Endodermal cell (in vitro differentiated cells): Measurements from ENCODE around the gene ETV6. TPM values are rescaled to one million over a fixed set of nuclear protein-coding genes. Genes with fewer than 3 reads are reported as not detected.

Source experiments
- DNase-seq: peaks from one replicate; pipeline ENCODE4 v3.0.0-alpha.2; 2017
- H3K27ac ChIP-seq: 2 replicates; pipeline ENCODE4 v1.5.1; 2013; ENCODE audit warnings: mild to moderate bottlenecking, low read depth, low read length, moderate library complexity
- H3K27me3 ChIP-seq: 2 replicates; pipeline ENCODE4 v1.6.1; 2013; ENCODE audit warnings: mild to moderate bottlenecking, low read length, moderate library complexity; ENCODE audit not compliant: insufficient read depth, control insufficient read depth, poor library complexity, severe bottlenecking
- H3K36me3 ChIP-seq: 2 replicates; pipeline ENCODE4 v1.7.0; 2013; ENCODE audit warnings: mild to moderate bottlenecking, low read length, moderate library complexity; ENCODE audit not compliant: control insufficient read depth, insufficient read depth
- H3K4me1 ChIP-seq: one replicate; pipeline ENCODE4 v1.7.0; 2013; ENCODE audit warnings: low read length; ENCODE audit not compliant: control insufficient read depth, insufficient read depth
- H3K4me3 ChIP-seq: 2 replicates; pipeline ENCODE4 v1.5.1; 2013; ENCODE audit warnings: mild to moderate bottlenecking, low read length, moderate library complexity
- H3K9ac ChIP-seq: 2 replicates; pipeline ENCODE4 v1.6.1; 2013; ENCODE audit warnings: mild to moderate bottlenecking, low read length, moderate library complexity; ENCODE audit not compliant: poor library complexity, severe bottlenecking; ENCODE audit errors: extremely low read depth
- H3K9me3 ChIP-seq: 2 replicates; pipeline ENCODE4 v1.6.1; 2013; ENCODE audit warnings: mild to moderate bottlenecking, low read length, moderate library complexity; ENCODE audit not compliant: control insufficient read depth
- H3K27ac Mint-ChIP-seq: 2 replicates; pipeline ENCODE4 v1.8.0; 2020; ENCODE audit warnings: mixed read lengths
- H3K27me3 Mint-ChIP-seq: 2 replicates; pipeline ENCODE4 v1.8.0; 2021; ENCODE audit warnings: mild to moderate bottlenecking, mixed read lengths; ENCODE audit not compliant: insufficient read depth
- H3K36me3 Mint-ChIP-seq: 2 replicates; pipeline ENCODE4 v1.8.0; 2020; ENCODE audit warnings: low read depth, mixed read lengths
- H3K4me1 Mint-ChIP-seq: 2 replicates; pipeline ENCODE4 v1.8.0; 2020; ENCODE audit warnings: mixed read lengths
- H3K4me3 Mint-ChIP-seq: 2 replicates; pipeline ENCODE4 v1.8.0; 2020; ENCODE audit warnings: mild to moderate bottlenecking, moderate library complexity, mixed read lengths
- H3K9me3 Mint-ChIP-seq: 2 replicates; pipeline ENCODE4 v1.8.0; 2020; ENCODE audit warnings: mild to moderate bottlenecking, mixed read lengths
- WGBS, 2 experiments: methylation state at CpG; one replicate each; pipeline versions ENCODE4 v1.1.5 to v1.1.7; 2013; ENCODE audit warnings: missing lambda C conversion rate in 2 of 2, mixed read lengths in 1 of 2; ENCODE audit not compliant: insufficient coverage in 1 of 2, insufficient read length in 1 of 2; 5-methylcytosine and 5-hydroxymethylcytosine counted together
- total RNA-seq, 2 donors: library from RNA; stranded (reverse); fragmentation: NEBNext Ultra II Directional in 1 of 2; extraction: Animal tissue kit (Norgen Biotek cat#: 25700) in 1 of 2; gene quantifications; 2 replicates in 1 of 2; 3 replicates in 1 of 2; pipeline ENCODE4 v1.2.1, GENCODE V29; 2021
- TF ChIP-seq, protein P1 (sequence below): fragments of 200-600 bp; sonication (generic); conservative IDR thresholded peaks from 2 replicates; pipeline ENCODE4 v1.5.0; 2021; ENCODE audit warnings: antibody characterized with exemption, mild to moderate bottlenecking

The ETV6 gene
- total RNA-seq, 2 donors from 2014 or later = 9.3 to 22.1 TPM

DNA sequence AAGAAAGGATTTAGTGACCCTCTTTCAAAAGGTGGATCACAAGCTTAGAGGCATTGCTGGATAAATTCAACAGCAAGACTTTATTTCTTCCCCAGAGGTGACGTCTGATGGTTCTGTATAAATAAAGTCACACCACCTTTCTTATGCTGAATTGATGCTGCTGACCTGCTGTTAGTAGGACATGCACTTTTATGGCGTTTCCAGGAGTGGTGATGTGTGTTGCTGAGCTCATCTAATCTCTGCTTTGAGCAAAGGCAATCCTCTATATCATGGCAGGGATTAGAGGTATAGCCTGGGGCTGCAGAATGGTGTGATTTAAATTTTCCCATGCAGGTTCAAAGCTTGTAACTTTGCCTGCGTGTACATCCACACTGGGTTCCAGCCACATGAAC lies 94.9 kb downstream of the ETV6 start:
- Histone ChIP-seq H3K9ac (no peak overlapping the region), H3K9me3 (no peaks in the 10 kb centered on the region), H3K4me1 (peaks cover 8% of the 10 kb centered on the region), H3K4me3 (no peak overlapping the region), H3K27ac (no peak overlapping the region), H3K27me3 (no peaks in the 10 kb centered on the region), H3K36me3 (no peaks in the 10 kb centered on the region)
- no peaks in the 10 kb centered on the region for H3K36me3 Mint-ChIP-seq
- peaks cover 38% of the 10 kb centered on the region for H3K4me1 Mint-ChIP-seq
- H3K9me3 Mint-ChIP-seq = no peaks in the 10 kb centered on the region
- H3K4me3 Mint-ChIP-seq = no peak overlapping the region
- 88 to 100% methylated on average over 2 to 3 of the region's 3 CpGs for WGBS, 2 experiments
- peaks cover 2% of the 10 kb centered on the region for H3K27me3 Mint-ChIP-seq
- TF ChIP-seq, protein P1, sequence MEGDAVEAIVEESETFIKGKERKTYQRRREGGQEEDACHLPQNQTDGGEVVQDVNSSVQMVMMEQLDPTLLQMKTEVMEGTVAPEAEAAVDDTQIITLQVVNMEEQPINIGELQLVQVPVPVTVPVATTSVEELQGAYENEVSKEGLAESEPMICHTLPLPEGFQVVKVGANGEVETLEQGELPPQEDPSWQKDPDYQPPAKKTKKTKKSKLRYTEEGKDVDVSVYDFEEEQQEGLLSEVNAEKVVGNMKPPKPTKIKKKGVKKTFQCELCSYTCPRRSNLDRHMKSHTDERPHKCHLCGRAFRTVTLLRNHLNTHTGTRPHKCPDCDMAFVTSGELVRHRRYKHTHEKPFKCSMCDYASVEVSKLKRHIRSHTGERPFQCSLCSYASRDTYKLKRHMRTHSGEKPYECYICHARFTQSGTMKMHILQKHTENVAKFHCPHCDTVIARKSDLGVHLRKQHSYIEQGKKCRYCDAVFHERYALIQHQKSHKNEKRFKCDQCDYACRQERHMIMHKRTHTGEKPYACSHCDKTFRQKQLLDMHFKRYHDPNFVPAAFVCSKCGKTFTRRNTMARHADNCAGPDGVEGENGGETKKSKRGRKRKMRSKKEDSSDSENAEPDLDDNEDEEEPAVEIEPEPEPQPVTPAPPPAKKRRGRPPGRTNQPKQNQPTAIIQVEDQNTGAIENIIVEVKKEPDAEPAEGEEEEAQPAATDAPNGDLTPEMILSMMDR = no peak
- no peak overlapping the region for H3K27ac Mint-ChIP-seq
- DNase-seq = no peak

DNA sequence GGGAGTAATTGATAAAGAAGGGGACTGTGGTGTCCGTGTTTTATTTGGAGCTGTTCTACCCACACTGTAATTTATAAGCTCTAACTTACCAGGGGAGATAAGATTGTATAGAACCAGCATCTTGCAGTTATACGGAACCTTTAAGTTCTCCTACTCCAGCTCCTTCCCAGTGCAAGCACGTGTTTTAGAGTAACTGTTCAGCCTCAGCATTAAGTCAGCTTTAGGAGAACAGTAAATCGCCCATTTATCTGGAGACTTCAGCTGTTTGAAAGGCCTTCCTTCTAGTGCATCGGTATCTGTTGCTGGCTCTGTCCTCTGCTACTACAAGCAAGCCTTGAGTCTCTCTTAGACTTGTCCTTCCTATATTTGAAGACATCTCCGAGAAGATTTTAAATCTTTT lies 95.6 kb downstream of the ETV6 start:
- no peaks in the 10 kb centered on the region for H3K36me3 ChIP-seq

DNA sequence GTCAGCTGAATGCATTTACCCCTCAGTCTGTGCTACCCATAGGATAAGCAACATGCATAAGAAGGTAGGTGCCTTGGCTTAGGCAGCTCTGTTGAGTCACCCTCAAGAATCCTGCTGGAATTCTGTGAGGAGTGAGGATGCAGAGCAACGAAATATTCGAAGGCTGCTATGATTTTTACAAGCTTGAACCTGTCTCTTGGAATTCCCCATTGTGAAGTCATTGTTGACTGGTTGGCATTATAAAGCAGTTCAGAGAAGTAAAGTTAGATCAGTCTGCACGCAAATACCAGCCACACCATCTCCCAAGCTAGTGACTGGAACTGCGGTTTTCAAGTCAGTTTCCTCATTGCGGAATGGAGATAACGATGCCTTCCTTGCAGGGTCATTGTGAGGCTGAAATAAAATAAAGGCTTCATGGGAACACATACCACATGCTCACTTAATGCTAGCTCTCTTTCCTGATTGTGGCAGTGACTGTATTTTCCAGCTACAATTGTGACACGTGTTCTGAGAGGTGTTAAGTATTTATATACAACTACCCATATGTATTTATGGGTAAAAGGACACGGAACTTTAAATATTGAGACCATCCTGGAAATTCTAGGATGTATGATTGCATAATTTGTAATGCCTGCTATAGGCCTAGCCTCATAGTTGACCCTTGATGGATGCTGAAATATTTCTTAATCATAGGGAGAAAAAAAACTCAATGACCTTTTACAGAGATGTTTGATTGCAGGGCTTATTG lies 96.7 kb downstream of the ETV6 start:
- 84 to 96% methylated on average over 2 to 7 of the region's 8 CpGs for WGBS, 2 experiments
- Mint-ChIP-seq H3K27ac (no peak overlapping the region), H3K27me3 (peaks cover 11% of the 10 kb centered on the region), H3K4me3 (no peak overlapping the region), H3K36me3 (no peaks in the 10 kb centered on the region), H3K9me3 (no peaks in the 10 kb centered on the region), H3K4me1 (peaks cover 38% of the 10 kb centered on the region)
- TF ChIP-seq, protein P1 = no peak
- H3K4me1 ChIP-seq = peaks cover 8% of the 10 kb centered on the region
- no peak for DNase-seq
- H3K27me3 ChIP-seq = no peaks in the 10 kb centered on the region
- H3K9ac ChIP-seq = no peak overlapping the region
- H3K9me3 ChIP-seq = no peaks in the 10 kb centered on the region
- H3K36me3 ChIP-seq = no peaks in the 10 kb centered on the region
- no peak overlapping the region for H3K4me3 ChIP-seq
- no peak overlapping the region for H3K27ac ChIP-seq

More for the DNA sequence above, 95.6 kb downstream of the ETV6 start:
- Mint-ChIP-seq H3K27me3 (peaks cover 7% of the 10 kb centered on the region), H3K4me1 (peaks cover 38% of the 10 kb centered on the region), H3K9me3 (no peaks in the 10 kb centered on the region), H3K27ac (no peak overlapping the region), H3K36me3 (no peaks in the 10 kb centered on the region), H3K4me3 (no peak overlapping the region)
- 96% methylated on average over 5 to 6 of the region's 6 CpGs for WGBS, 2 experiments
- no peak for DNase-seq
- no peak overlapping the region for H3K4me3 ChIP-seq
- H3K9ac ChIP-seq = no peak overlapping the region
- H3K4me1 ChIP-seq = peaks cover 8% of the 10 kb centered on the region
- TF ChIP-seq, protein P1 = no peak
- H3K9me3 ChIP-seq = no peaks in the 10 kb centered on the region
- no peaks in the 10 kb centered on the region for H3K27me3 ChIP-seq
- H3K27ac ChIP-seq = no peak overlapping the region
